Uterus (tissue), 4 donors: ENCODE measurements around the gene ZNF497. TPM values are rescaled to one million over a fixed set of nuclear protein-coding genes. Genes with fewer than 3 reads are reported as not detected.
A peak's percentile ranks its signal among the peaks of the same experiment; 100 is the strongest.

ENCODE experiments used
- DNase-seq, 2 donors: peaks; one replicate each; pipeline ENCODE4 v3.0.0-alpha.2; 2019 to 2020
- H3K27ac ChIP-seq, 2 donors: fragments of 200-600 bp; sonication (generic); 1 replicate in 1 of 2; 2 replicates in 1 of 2; pipeline ENCODE4 v1.5.1; 2016 to 2018
- H3K27me3 ChIP-seq, 2 donors: fragments of 200-600 bp; sonication (generic); one replicate each; pipeline ENCODE4 v1.5.1; 2018 to 2019; ENCODE audit warnings: control low read depth in 1 of 2
- H3K36me3 ChIP-seq, 2 donors: fragments of 200-600 bp; sonication (generic); one replicate each; pipeline ENCODE4 v1.5.1; 2019; ENCODE audit warnings: control low read depth in 1 of 2
- H3K4me1 ChIP-seq, 2 donors: fragments of 200-600 bp; sonication (generic); one replicate each; pipeline ENCODE4 v1.5.1; 2018 to 2019; ENCODE audit warnings: control low read depth in 1 of 2
- H3K4me3 ChIP-seq, 2 donors: fragments of 200-600 bp; sonication (generic); 1 replicate in 1 of 2; 2 replicates in 1 of 2; pipeline ENCODE4 v1.5.1; 2018 to 2019; ENCODE audit warnings: mild to moderate bottlenecking in 1 of 2
- H3K9me3 ChIP-seq, 2 donors: fragments of 200-600 bp; sonication (generic); one replicate each; pipeline ENCODE4 v1.5.1; 2019; ENCODE audit warnings: control low read depth in 1 of 2
- POLR2A ChIP-seq, 2 donors: fragments of 450-650 bp; IDR thresholded peaks; one replicate each; pipeline ENCODE4 v1.6.1; 2016; ENCODE audit warnings: antibody characterized with exemption in 2 of 2, mild to moderate bottlenecking in 1 of 2, moderate library complexity in 1 of 2
- intact Hi-C: fragments of 100-400 bp; cut with DNase I; formaldehyde crosslinking; loops from one replicate; pipeline ENCODE4 v1.15.1; 2023; ENCODE audit warnings: low total_unique reads
- total RNA-seq, 4 donors: library from RNA; depleted of rRNA in 3 of 4; stranded (reverse); fragments of >200 nt in 3 of 4; gene quantifications; one replicate each; pipeline versions ENCODE4 v1.1.0 to v1.2.4, GENCODE V29; 2014 to 2023
- TF ChIP-seq, protein P1 (sequence below), 4 experiments: fragments of 200-600 bp in 2 of 4; fragments of 450-650 bp in 2 of 4; sonication (generic) in 2 of 4; IDR thresholded peaks; one replicate each; pipeline ENCODE4 v1.5.1; 2016 to 2019; ENCODE audit warnings: antibody characterized with exemption in 4 of 4, mild to moderate bottlenecking in 2 of 4, moderate library complexity in 1 of 4
- donor health status: DM: yes; HTN: yes; CAD: no.

Gene ZNF497
- total RNA-seq: 1 to 10 TPM in 3 of 4 donors, not detected in 1; 3.4 to 7.2 (median 6.8) TPM

DNA sequence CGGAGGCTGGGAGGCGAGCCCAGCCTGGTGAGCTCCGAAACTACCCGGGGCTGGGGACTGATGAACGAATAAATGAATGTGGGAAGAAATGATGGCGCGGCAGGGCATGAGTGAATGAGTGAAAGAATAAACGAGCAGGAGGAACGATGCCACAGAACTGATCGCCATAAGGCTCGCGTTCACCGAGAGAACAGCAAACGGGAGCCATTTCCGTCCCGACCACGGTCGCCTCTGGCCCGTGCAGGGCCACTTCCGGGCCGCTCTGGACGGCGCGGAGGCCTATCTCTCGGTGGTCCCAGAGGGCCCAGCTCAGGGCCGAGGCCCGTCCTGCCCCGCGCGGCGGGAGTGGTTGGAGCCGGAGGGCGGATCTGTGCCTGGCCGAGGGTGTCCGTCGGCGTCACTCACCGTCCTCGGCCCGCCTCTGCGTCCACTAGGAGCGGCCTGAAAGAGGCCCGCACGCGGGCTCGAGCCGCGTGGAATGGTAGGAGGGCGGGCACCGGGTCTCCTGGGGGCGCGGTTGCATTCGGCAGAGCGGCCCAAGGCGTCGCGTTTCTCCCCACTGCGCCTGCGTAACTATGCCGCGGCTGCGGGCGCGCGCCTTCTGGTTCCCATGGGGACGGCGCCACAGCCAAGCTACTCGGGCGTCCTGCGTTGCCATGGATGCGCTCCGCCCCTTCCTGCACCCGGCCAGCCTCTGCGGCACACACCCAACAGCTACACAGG is at the start of gene ZNF497:
ZNF497 (minus strand) TSS at position 480 of the 723 bp plus-strand sequence. CDS start 5,116 bp downstream, outside the sequence.
- no peaks in the 10 kb centered on the region for H3K36me3 ChIP-seq
- intact Hi-C loops: no loop called here
- TF ChIP-seq POLR2A (IDR thresholded peaks at IDR 0.05): peak in 1 of 2 donors; percentile 78
- TF ChIP-seq, protein P1, sequence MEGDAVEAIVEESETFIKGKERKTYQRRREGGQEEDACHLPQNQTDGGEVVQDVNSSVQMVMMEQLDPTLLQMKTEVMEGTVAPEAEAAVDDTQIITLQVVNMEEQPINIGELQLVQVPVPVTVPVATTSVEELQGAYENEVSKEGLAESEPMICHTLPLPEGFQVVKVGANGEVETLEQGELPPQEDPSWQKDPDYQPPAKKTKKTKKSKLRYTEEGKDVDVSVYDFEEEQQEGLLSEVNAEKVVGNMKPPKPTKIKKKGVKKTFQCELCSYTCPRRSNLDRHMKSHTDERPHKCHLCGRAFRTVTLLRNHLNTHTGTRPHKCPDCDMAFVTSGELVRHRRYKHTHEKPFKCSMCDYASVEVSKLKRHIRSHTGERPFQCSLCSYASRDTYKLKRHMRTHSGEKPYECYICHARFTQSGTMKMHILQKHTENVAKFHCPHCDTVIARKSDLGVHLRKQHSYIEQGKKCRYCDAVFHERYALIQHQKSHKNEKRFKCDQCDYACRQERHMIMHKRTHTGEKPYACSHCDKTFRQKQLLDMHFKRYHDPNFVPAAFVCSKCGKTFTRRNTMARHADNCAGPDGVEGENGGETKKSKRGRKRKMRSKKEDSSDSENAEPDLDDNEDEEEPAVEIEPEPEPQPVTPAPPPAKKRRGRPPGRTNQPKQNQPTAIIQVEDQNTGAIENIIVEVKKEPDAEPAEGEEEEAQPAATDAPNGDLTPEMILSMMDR (IDR thresholded peaks at IDR 0.05): peak in 2 of 4 experiments; percentile 10 to 26

DNA sequence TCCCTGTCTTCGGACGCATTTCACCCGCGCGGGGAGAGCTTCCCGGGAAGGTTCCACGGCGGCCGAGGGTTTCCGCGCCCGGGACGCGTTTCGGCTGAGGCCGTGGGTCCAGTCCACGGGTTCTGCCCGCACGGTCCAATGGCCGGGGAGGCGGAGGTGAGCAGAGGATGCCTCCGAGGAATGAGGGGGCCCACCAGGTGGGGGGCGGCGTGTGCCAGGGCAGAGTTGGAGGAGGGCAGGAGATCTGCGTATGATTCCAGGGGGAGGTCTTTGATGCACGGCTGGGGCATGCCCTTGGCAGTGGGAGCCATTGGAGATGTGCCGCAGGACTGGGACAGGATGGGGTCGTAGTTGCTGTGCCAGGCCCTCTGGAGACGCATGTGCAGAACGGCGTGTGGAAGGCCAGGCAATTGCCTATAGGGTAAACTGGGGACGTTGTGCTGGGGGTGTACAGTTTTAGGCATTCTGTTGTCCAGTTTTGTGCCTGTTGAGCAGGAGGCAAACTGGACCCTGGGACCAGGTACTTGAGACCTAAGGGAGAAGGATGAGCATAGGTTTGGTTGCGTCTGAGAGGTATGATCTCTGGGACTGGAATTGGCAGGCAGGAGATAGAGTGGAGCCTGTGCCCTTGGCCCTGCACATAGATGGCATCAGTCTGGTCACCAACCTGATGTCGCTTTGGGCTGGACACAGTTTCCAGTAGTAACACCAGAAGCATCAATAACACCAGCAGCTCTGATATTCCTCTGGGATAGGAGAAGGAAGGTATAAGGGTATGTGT is 46.6 kb upstream of the ZNF497 start:
- H3K27ac ChIP-seq: peak overlapping the region; percentile 78 to 87
- H3K4me1 ChIP-seq: peaks cover 0 to 12% of the 10 kb centered on the region in 2 donors
- intact Hi-C loops: no loop called here
- no peaks in the 10 kb centered on the region for H3K9me3 ChIP-seq
- H3K4me3 ChIP-seq: peak overlapping the region; percentile 80 to 93
- no peaks in the 10 kb centered on the region for H3K27me3 ChIP-seq
- TF ChIP-seq, protein P1 (IDR thresholded peaks at IDR 0.05): no peak
- TF ChIP-seq POLR2A (IDR thresholded peaks at IDR 0.05): no peak
- no peaks in the 10 kb centered on the region for H3K36me3 ChIP-seq
- DNase-seq: no peak

More for the DNA sequence above, at the start of gene ZNF497:
- no peaks in the 10 kb centered on the region for H3K9me3 ChIP-seq
- DNase-seq: peak; percentile 94 to 96
- peak within 1 kb of the TSS; percentile 73 to 93 for H3K27ac ChIP-seq
- H3K4me3 ChIP-seq: peak within 1 kb of the TSS; percentile 56 to 61
- no peaks in the 10 kb centered on the region for H3K4me1 ChIP-seq
- H3K27me3 ChIP-seq: no peaks in the 10 kb centered on the region

DNA sequence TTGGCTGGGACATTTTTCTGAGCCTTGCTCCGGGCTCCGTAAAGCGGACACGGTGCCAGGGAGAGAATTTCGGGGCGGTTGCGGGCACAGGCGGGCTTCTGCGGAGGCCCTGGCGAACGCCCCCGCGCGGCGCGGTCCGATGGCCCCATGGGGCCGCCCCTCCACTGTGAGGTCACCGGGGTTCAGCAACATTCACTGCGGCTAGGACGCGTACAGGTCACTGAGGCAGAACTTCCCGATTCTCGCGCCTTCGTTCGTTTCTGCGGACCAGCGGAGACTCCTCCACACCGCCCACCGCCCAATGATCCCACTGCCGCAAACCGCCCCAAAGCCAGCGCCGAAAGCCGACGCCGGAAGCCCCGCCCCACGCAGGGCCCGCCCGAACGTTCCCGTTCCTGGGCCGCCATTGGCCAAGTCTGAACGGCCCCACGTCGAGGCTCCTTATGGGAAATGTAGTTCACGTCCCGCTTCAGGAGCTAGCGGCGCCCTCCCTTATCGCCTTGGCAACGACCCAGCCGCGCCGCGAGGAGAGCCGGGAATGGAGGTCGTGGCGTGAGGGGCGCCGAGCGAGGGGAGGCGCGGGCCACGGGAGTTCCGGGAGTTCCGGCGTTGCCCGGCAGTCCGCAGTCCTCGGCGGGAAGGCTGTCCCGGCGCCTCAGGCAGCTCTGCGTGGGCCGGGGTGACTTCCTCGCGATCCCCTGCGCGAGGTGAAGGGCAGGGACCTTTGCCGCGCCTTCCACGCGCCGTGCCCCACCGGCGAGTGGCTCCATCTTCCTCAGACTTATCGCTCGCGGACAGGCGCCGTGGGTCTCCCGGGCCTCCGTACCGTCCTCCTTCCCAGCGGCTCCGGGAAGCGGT is 45.8 kb upstream of the ZNF497 start, which contains the start of gene ZNF584:
ZNF584 (plus strand) TSS at position 498 of the 858 bp plus-strand sequence. CDS start 499 bp downstream, outside the sequence.
- H3K4me3 ChIP-seq: peak within 1 kb of the TSS; percentile 80 to 93
- TF ChIP-seq, protein P1 (IDR thresholded peaks at IDR 0.05): no peak
- peak; percentile 80 to 82 for TF ChIP-seq POLR2A (IDR thresholded peaks at IDR 0.05)
- peaks cover 0 to 12% of the 10 kb centered on the region in 2 donors for H3K4me1 ChIP-seq
- no peaks in the 10 kb centered on the region for H3K36me3 ChIP-seq
- DNase-seq: peak; percentile 93 to 94
- intact Hi-C loops: no loop called here
- peak within 1 kb of the TSS; percentile 78 to 87 for H3K27ac ChIP-seq
- H3K27me3 ChIP-seq: no peaks in the 10 kb centered on the region
- no peaks in the 10 kb centered on the region for H3K9me3 ChIP-seq

DNA sequence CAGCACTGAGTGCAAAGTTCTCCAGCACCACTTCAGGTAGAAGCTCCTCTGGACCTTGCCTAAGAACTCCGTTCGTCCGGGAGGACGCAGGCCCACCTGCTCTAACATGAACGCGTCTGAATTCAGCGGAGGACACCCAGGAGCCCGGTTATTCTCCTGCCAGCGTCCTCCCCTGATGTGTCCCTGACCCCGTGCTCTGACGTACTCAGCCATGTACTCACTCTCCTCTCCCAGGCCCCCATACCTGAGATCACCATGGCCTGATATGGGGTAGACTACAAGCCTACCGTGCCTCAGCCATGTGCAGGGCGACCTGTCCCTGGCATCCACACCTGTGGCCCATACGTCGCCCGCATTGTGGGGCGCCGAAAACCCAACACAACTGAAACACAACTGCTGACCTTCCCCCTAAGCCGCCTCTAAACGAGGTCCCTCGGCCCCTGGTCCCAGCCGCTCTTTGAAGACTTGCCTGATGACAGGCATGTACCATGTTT is 45.2 kb upstream of the ZNF497 start:
- intact Hi-C loops: no loop called here
- no peaks in the 10 kb centered on the region for H3K36me3 ChIP-seq
- peak overlapping the region; percentile 80 to 93 for H3K4me3 ChIP-seq
- no peak for TF ChIP-seq POLR2A (IDR thresholded peaks at IDR 0.05)
- TF ChIP-seq, protein P1 (IDR thresholded peaks at IDR 0.05): no peak
- no peak for DNase-seq
- H3K27ac ChIP-seq: peak overlapping the region; percentile 78 to 87
- H3K4me1 ChIP-seq: peaks cover 0 to 12% of the 10 kb centered on the region in 2 donors
- no peaks in the 10 kb centered on the region for H3K9me3 ChIP-seq
- H3K27me3 ChIP-seq: no peaks in the 10 kb centered on the region
